HG03103 (cell line): Measurements from ENCODE around the gene CCDC192.
"Not testable (repeated sequence)": the region's sequence is repeated elsewhere in the genome, so short reads cannot be mapped to it uniquely, and the experiment has no call there.

Experiments used
- ATAC-seq: cut with Tn5 transposase; IDR thresholded peaks from one replicate; pipeline ENCODE4 v1.9.1; 2021; ENCODE audit warnings: low read depth; ENCODE audit not compliant: unreplicated experiment

The CCDC192 gene

GRCh38 chr5:127702926-127703561 lies at the start of gene CCDC192:
Gene CCDC192 (plus strand): TSS chr5:127703391. CDS start chr5:127703446, 55 bp downstream.
- ATAC-seq = no peak

- no peak for ATAC-seq
These were observed 46.4 kb upstream of the CCDC192 start for GRCh38 chr5:127656825-127657224.

GRCh38 chr5:127660047-127660733 lies 43.0 kb upstream of the CCDC192 start:
- ATAC-seq = no peak

GRCh38 chr5:127664093-127664492 lies 39.1 kb upstream of the CCDC192 start:
- ATAC-seq = no peak

- ATAC-seq = no peak
These were observed 37.5 kb upstream of the CCDC192 start for GRCh38 chr5:127665641-127666040.

GRCh38 chr5:127666043-127666716 lies 37.0 kb upstream of the CCDC192 start:
- ATAC-seq = no peak

GRCh38 chr5:127667926-127668325 lies 35.3 kb upstream of the CCDC192 start:
- no peak for ATAC-seq

- ATAC-seq = no peak
These were observed 32.0 kb upstream of the CCDC192 start for GRCh38 chr5:127671218-127671617.

- ATAC-seq = no peak
These were observed 29.9 kb upstream of the CCDC192 start for GRCh38 chr5:127673117-127673800.

- not testable (repeated sequence) for ATAC-seq
These were observed 26.2 kb upstream of the CCDC192 start for GRCh38 chr5:127676951-127677350.

- ATAC-seq = not testable (repeated sequence)
These were observed 23.4 kb upstream of the CCDC192 start for GRCh38 chr5:127679691-127680330.

- no peak for ATAC-seq
These were observed 22.6 kb upstream of the CCDC192 start for GRCh38 chr5:127680595-127680994.

GRCh38 chr5:127683008-127683407 lies 20.2 kb upstream of the CCDC192 start:
- no peak for ATAC-seq

GRCh38 chr5:127684726-127685467 lies 18.3 kb upstream of the CCDC192 start:
- ATAC-seq = no peak

GRCh38 chr5:127685662-127686061 lies 17.5 kb upstream of the CCDC192 start:
- no peak for ATAC-seq

GRCh38 chr5:127686424-127686823 lies 16.8 kb upstream of the CCDC192 start:
- no peak for ATAC-seq

GRCh38 chr5:127694518-127695171 lies 8.5 kb upstream of the CCDC192 start:
- no peak for ATAC-seq

- ATAC-seq = no peak
These were observed 7.8 kb upstream of the CCDC192 start for GRCh38 chr5:127695346-127695745.

- ATAC-seq = no peak
These were observed 6.5 kb upstream of the CCDC192 start for GRCh38 chr5:127696683-127697082.
